IPS-NIHi7 (cell line): ENCODE data around the gene OR1D2.
"Not testable (repeated sequence)": the region's sequence is repeated elsewhere in the genome, so short reads cannot be mapped to it uniquely, and the experiment has no call there.

Experiments used
- DNase-seq: peaks from one replicate; pipeline ENCODE4 v3.0.0; 2012; ENCODE audit warnings: mixed read lengths; ENCODE audit errors: extremely low spot score

The OR1D2 gene

DNA sequence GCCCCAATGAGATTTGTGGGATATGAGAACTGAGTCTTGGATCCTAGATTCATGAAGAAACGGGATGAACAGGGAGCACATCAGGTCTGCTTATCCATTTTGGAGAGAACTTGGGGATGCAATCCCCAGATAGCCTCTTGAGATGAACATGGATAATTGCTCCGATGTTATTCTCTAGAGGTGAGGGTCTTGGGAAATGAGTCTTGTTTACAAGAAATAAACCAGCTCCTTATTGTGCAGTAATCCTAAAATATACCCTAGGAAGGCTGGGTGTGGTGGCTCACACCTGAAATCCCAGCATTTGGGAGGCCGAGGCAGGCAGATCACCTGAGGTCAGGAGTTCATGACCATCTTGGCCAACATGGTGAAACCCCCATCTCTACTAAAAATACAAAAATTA, at the start of gene OR1D2:
Gene OR1D2 (minus strand): TSS at position 101 of the 400 bp plus-strand sequence. CDS start 11,426 bp downstream, outside the sequence.
- no peak for DNase-seq

GRCh38 chr17:3137494-3137893, 33.3 kb upstream of the OR1D2 start:
- not testable (repeated sequence) for DNase-seq

DNA sequence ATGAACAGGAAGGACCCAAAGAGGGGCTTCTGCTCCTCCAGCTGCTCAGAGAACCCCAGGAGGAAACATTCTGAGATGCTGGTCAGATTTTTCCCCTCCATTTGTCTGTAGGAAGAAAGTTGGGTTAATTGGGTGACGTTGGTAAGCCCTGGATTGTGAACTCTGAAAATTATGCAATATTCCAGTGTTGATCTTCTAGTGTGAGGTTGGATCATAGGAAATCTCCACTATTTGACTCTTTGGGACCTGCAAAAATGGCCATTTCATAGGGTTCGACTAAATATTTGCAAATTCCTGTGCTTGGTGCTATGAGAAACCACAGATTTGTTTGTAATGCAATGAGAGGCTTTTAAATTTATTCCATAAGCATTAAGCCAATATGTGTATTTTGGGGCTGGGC, 23.2 kb upstream of the OR1D2 start, which contains the start of gene OR1G1:
Gene OR1G1 (minus strand): TSS at position 101 of the 400 bp plus-strand sequence. CDS start 0 bp downstream, at position 101.
- DNase-seq: no peak

GRCh38 chr17:3073850-3074249, 30.4 kb downstream of the OR1D2 start:
- not testable (repeated sequence) for DNase-seq

DNA sequence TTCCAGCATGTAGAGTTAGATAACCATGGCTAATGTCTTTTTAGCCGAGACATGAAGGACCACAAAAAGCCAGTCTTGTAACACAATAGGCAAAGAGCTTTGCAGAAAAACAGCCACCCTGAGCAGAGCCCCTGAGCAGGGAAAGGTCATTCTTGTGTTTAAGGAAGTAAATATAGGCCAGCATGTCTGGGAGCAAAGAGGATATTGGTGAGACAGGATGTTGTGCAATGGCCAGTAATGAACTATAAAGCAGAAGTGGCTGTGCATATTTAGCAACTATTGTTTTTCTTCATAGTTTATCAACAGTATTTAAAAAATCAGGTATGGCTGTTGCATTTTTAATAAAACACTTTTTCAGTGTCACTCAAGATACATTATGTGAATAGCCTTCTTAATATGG, 39.0 kb downstream of the OR1D2 start:
- not testable (repeated sequence) for DNase-seq

DNA sequence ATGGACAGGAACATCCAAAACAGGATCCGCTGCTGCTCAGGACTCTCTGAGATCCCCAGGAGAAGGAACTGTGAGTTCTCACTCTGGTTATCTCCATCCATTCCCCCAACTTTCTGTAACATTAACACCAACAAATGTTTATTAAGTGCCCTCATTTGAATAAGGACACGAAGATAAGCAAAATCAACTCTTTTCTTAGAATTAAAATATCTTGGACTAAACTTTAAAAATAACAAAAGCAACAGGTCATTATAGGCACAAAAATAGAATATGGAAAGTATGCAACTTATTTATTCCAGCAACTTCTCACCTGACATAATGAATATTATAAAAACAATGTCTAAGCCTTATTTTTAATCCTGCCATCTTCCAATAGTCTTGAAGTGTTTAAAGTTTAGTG, 40.7 kb downstream of the OR1D2 start, which contains the start of gene OR1D5:
Gene OR1D5 (minus strand): TSS at position 101 of the 400 bp plus-strand sequence. CDS start 0 bp downstream, at position 101.
- DNase-seq: not testable (repeated sequence)

DNA sequence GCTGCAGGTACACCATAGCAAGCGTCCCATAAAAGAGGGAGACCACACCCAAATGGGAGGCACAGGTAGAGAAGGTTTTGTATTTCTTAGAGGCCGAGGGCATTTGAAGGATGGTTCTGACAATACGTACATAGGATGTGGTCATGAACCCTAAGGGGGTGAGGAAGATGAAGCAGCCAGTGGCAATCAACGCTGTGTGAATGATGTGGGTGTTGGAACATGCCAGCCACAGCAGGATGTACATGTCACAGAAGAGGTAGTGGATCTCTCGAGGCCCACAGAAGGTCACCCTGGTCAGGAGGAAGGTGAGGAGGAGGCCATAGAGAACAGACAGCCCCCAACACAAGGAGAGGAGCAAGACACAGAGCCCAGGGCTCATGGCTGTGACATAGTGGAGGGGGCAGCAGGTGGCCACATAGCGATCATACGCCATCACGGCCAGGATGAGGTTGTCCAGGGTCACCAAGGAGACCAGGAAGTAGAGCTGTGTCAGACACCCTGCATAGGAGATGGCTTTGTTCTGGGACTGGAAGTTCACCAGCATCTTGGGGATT, 41.3 kb downstream of the OR1D2 start:
- DNase-seq: not testable (repeated sequence)

GRCh38 chr17:3054868-3055267, 49.4 kb downstream of the OR1D2 start:
- DNase-seq: not testable (repeated sequence)

GRCh38 chr17:3049705-3050295, 54.4 kb downstream of the OR1D2 start:
- peak; percentile 7 for DNase-seq

- peak; percentile 99 for DNase-seq
Observed at GRCh38 chr17:3048727-3049471, 55.3 kb downstream of the OR1D2 start.

DNA sequence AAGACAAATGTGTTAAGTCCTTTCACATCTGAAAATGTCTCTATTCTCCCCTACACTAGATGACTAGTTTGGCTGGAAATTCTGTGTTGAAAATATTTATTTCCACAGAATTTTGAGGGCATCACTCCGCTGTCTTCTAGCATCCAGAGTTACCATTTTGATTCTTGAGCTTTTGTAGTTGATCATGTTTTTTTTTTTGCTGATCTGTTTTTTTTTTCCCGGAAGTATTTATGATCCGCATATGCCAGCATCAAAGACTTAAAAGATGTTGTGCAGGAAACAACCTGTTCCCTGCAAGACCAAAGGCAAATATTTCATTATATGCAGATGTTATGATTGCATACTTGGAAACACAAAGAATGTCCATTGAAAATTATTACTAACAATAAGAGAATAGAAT, 57.5 kb downstream of the OR1D2 start:
- DNase-seq: no peak

- DNase-seq: peak; percentile 12
Observed at GRCh38 chr17:3043737-3044365, 60.4 kb downstream of the OR1D2 start.

DNA sequence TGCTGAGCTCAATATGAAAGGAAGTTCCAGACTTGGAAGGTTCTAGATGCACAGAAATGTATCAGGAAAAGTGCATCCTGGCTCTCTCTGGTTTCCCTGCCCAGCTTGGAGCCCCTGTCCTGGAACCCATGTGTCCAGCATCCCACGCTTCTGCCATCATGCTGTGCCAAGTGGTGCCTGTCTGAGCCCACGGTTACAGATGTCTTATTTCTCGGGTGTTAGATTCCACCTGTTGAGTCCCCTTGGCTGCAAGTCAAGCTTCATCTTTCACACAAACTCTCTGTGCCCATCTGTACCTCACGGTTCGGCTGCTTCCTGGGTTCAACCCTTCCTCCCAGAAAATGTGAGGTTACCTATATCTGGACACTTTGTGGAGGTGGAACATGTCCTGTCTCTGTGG, 63.3 kb downstream of the OR1D2 start:
- DNase-seq: no peak

GRCh38 chr17:3039736-3040135, 64.5 kb downstream of the OR1D2 start:
- no peak for DNase-seq

GRCh38 chr17:3038941-3039340, 65.3 kb downstream of the OR1D2 start:
- peak; percentile 10 for DNase-seq
